ENCODE measurements around the gene TEDC2. TPM values are rescaled to one million over a fixed set of nuclear protein-coding genes. Genes with fewer than 3 reads are reported as not detected.

TEDC2 gene
- polyA plus RNA-seq, 1 of the 3 experiments (the other 2 are of a cell fraction), result 15.6 TPM

DNA sequence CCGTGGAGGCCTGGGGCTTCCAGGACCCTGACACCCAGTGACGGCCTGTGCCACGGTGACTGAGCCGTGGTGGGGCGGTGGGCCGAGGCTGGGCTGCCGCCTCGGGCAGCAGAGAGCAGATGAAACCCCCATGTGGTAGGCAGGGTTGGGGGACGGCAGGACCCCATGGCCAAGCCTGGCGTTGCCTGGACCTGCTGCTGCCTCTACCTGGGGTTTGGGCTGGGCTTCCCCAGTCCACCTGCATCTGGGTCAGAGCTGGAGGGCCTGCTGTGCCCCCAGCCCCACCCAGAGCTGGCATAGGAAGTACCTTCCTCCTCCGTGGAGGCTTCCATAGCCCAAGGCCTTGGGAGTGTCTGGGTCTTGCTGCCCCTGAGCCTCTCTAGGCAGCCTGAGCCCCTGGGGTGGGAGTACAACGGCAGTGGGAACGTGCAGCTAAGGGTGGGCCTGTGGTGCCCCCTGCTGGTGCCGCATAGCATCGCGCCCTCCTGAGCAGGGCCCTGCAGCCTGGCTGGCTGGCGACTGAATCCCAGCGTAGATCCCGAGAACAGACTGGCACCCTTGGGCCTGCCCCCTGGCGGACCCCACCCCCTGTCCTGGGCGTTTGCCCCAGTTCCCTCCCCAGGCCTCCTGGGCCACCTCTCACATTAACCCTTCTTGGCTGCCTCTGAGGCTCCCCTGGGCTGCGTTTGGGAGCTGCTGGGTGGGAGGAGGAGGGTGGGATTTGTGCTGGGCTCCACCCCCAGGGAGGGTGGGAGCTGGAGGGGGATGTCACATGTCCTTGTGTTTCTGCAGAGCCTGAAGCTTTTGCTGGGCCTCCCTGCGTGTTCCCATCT, 41.2 kb downstream of the TEDC2 start:
- TF ChIP-seq FOXM1 (IDR thresholded peaks at IDR 0.05; ENCODE audit: low read depth) (no peak), SMC3 (IDR thresholded peaks at IDR 0.05; ENCODE audit: low read depth, low read length) (peak; percentile 84), RAD21 (IDR thresholded peaks at IDR 0.05; ENCODE audit: low read length) (peak; percentile 96), MXI1 (IDR thresholded peaks at IDR 0.05; ENCODE audit: low read depth, low read length) (peak; percentile 30; the same call in 1 of the 2 replicates), FOXJ3 (CRISPR knock-in tag; IDR thresholded peaks at IDR 0.05) (no peak)
- TF ChIP-seq, protein P1, sequence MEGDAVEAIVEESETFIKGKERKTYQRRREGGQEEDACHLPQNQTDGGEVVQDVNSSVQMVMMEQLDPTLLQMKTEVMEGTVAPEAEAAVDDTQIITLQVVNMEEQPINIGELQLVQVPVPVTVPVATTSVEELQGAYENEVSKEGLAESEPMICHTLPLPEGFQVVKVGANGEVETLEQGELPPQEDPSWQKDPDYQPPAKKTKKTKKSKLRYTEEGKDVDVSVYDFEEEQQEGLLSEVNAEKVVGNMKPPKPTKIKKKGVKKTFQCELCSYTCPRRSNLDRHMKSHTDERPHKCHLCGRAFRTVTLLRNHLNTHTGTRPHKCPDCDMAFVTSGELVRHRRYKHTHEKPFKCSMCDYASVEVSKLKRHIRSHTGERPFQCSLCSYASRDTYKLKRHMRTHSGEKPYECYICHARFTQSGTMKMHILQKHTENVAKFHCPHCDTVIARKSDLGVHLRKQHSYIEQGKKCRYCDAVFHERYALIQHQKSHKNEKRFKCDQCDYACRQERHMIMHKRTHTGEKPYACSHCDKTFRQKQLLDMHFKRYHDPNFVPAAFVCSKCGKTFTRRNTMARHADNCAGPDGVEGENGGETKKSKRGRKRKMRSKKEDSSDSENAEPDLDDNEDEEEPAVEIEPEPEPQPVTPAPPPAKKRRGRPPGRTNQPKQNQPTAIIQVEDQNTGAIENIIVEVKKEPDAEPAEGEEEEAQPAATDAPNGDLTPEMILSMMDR (IDR thresholded peaks at IDR 0.05), result peak; percentile 96
- TF ChIP-seq, protein P2, sequence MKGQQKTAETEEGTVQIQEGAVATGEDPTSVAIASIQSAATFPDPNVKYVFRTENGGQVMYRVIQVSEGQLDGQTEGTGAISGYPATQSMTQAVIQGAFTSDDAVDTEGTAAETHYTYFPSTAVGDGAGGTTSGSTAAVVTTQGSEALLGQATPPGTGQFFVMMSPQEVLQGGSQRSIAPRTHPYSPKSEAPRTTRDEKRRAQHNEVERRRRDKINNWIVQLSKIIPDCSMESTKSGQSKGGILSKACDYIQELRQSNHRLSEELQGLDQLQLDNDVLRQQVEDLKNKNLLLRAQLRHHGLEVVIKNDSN (IDR thresholded peaks at IDR 0.05; ENCODE audit: borderline replicate concordance, low read depth), result peak; percentile 62; the same call in 1 of the 2 replicates
- TF ChIP-seq, protein P3, sequence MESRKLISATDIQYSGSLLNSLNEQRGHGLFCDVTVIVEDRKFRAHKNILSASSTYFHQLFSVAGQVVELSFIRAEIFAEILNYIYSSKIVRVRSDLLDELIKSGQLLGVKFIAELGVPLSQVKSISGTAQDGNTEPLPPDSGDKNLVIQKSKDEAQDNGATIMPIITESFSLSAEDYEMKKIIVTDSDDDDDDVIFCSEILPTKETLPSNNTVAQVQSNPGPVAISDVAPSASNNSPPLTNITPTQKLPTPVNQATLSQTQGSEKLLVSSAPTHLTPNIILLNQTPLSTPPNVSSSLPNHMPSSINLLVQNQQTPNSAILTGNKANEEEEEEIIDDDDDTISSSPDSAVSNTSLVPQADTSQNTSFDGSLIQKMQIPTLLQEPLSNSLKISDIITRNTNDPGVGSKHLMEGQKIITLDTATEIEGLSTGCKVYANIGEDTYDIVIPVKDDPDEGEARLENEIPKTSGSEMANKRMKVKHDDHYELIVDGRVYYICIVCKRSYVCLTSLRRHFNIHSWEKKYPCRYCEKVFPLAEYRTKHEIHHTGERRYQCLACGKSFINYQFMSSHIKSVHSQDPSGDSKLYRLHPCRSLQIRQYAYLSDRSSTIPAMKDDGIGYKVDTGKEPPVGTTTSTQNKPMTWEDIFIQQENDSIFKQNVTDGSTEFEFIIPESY (IDR thresholded peaks at IDR 0.05; ENCODE audit: borderline replicate concordance, low read depth), result no peak
- H3K4me1 ChIP-seq (ENCODE audit: control insufficient read depth in 1 of 2, insufficient read depth in 2 of 2, low read depth in 1 of 2, low read length in 1 of 2), result peaks cover 0 to 27% of the 10 kb centered on the region in 2 experiments; a peak in 1 of 4 replicates
- H3K9me2 ChIP-seq, result no peaks in the 10 kb centered on the region
- peak overlapping the region; percentile 10; the same call in 1 of the 2 replicates for H3K4me2 ChIP-seq
- H4K20me1 ChIP-seq (ENCODE audit: insufficient read depth), result 0 out of 2 replicates have a peak, but pooled peaks cover 4% of the 10 kb centered on the region
- DNase-seq, result peak; percentile 95
- no peaks in the 10 kb centered on the region for H3K9me3 ChIP-seq
- WGBS (ENCODE audit: low lambda C conversion rate), result 4% methylated on average over 9 of the region's 23 CpGs
- POLR2A ChIA-PET, result interaction anchor here (1.0 to 2.6 kb wide), 7 partner anchors 18 to 71 kb away, joined by 4 to 19 read pairs (median 4); partner anchors contain the start of genes AMDHD2, CCNF, NTN3 and TBC1D24
- peaks cover 0 to 15% of the 10 kb centered on the region in 2 experiments for H3K36me3 ChIP-seq (replicated peaks in 1 of 2; ENCODE audit: control insufficient read depth in 1 of 2, insufficient read depth in 2 of 2, low read length in 1 of 2)
- peak overlapping the region; percentile 27 to 34; a peak in 2 of 4 replicates for H3K4me3 ChIP-seq (ENCODE audit: low read depth in 2 of 2, low read length in 1 of 2)
- H3K9ac ChIP-seq, result no peak overlapping the region
- CTCF ChIA-PET, result interaction anchor here (0.6 to 4.3 kb wide), 42 partner anchors 11 to 306 kb away, joined by 3 to 95 read pairs (median 4); partner anchors contain the start of genes ABCA3, AMDHD2, ATP6V0C and CCNF
- peak overlapping the region; percentile 60; the same call in 1 of the 2 replicates for H2AFZ ChIP-seq (ENCODE audit: low read depth)
- H3K27ac ChIP-seq (ENCODE audit: low read depth in 2 of 2, low read length in 1 of 2), result peak overlapping the region in 1 of 2 experiments; percentile 50; a peak in 1 of 4 replicates
- H3K79me2 ChIP-seq (ENCODE audit: insufficient read depth), result no peaks in the 10 kb centered on the region
- H3F3A ChIP-seq (replicated peaks; ENCODE audit: insufficient read depth), result peaks cover 4% of the 10 kb centered on the region
- no peaks in the 10 kb centered on the region for H3K27me3 ChIP-seq (ENCODE audit: insufficient read depth)
